ENCODE measurements around the gene GNAL. TPM values are rescaled to one million over a fixed set of nuclear protein-coding genes. Genes with fewer than 3 reads are reported as not detected.
"Not testable (repeated sequence)": the region's sequence is repeated elsewhere in the genome, so short reads cannot be mapped to it uniquely, and the experiment has no call there.

The GNAL gene
- total RNA-seq, 1 donor from 2014 or later, result 9.7 TPM

- Mint-ChIP-seq H3K4me1 (ENCODE audit: unreplicated experiment) (peaks cover 5% of the 10 kb centered on the region), H3K36me3 (ENCODE audit: low read depth, unreplicated experiment) (no peaks in the 10 kb centered on the region), H3K27me3 (ENCODE audit: unreplicated experiment) (peaks cover 2% of the 10 kb centered on the region), H3K9me3 (ENCODE audit: unreplicated experiment) (no peaks in the 10 kb centered on the region), H3K27ac (ENCODE audit: unreplicated experiment) (no peak overlapping the region), H3K4me3 (ENCODE audit: unreplicated experiment) (no peak overlapping the region)
- no peak for DNase-seq (ENCODE audit: low spot score)
- TF ChIP-seq, protein P1, sequence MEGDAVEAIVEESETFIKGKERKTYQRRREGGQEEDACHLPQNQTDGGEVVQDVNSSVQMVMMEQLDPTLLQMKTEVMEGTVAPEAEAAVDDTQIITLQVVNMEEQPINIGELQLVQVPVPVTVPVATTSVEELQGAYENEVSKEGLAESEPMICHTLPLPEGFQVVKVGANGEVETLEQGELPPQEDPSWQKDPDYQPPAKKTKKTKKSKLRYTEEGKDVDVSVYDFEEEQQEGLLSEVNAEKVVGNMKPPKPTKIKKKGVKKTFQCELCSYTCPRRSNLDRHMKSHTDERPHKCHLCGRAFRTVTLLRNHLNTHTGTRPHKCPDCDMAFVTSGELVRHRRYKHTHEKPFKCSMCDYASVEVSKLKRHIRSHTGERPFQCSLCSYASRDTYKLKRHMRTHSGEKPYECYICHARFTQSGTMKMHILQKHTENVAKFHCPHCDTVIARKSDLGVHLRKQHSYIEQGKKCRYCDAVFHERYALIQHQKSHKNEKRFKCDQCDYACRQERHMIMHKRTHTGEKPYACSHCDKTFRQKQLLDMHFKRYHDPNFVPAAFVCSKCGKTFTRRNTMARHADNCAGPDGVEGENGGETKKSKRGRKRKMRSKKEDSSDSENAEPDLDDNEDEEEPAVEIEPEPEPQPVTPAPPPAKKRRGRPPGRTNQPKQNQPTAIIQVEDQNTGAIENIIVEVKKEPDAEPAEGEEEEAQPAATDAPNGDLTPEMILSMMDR (IDR thresholded peaks at IDR 0.05; ENCODE audit: unreplicated experiment), result no peak
Measured at GRCh38 chr18:11696451-11696850, 7.4 kb downstream of the GNAL start.

- Mint-ChIP-seq H3K4me1 (ENCODE audit: unreplicated experiment) (peaks cover 5% of the 10 kb centered on the region), H3K27ac (ENCODE audit: unreplicated experiment) (no peak overlapping the region), H3K36me3 (ENCODE audit: low read depth, unreplicated experiment) (no peaks in the 10 kb centered on the region), H3K27me3 (ENCODE audit: unreplicated experiment) (no peaks in the 10 kb centered on the region), H3K9me3 (ENCODE audit: unreplicated experiment) (no peaks in the 10 kb centered on the region), H3K4me3 (ENCODE audit: unreplicated experiment) (no peak overlapping the region)
- TF ChIP-seq, protein P1 (IDR thresholded peaks at IDR 0.05; ENCODE audit: unreplicated experiment), result no peak
- no peak for DNase-seq (ENCODE audit: low spot score)
Measured at GRCh38 chr18:11700876-11701275, 11.8 kb downstream of the GNAL start.

- Mint-ChIP-seq H3K4me1 (ENCODE audit: unreplicated experiment) (no peaks in the 10 kb centered on the region), H3K4me3 (ENCODE audit: unreplicated experiment) (no peak overlapping the region), H3K27me3 (ENCODE audit: unreplicated experiment) (no peaks in the 10 kb centered on the region), H3K27ac (ENCODE audit: unreplicated experiment) (no peak overlapping the region), H3K9me3 (ENCODE audit: unreplicated experiment) (no peaks in the 10 kb centered on the region), H3K36me3 (ENCODE audit: low read depth, unreplicated experiment) (peaks cover 5% of the 10 kb centered on the region)
- TF ChIP-seq, protein P1 (IDR thresholded peaks at IDR 0.05; ENCODE audit: unreplicated experiment), result no peak
- DNase-seq (ENCODE audit: low spot score), result no peak
Measured at GRCh38 chr18:11710578-11710977, 21.5 kb downstream of the GNAL start.

GRCh38 chr18:11713756-11714155, 24.7 kb downstream of the GNAL start:
- TF ChIP-seq, protein P1 (IDR thresholded peaks at IDR 0.05; ENCODE audit: unreplicated experiment), result no peak
- Mint-ChIP-seq H3K36me3 (ENCODE audit: low read depth, unreplicated experiment) (peaks cover 5% of the 10 kb centered on the region), H3K9me3 (ENCODE audit: unreplicated experiment) (no peaks in the 10 kb centered on the region), H3K27ac (ENCODE audit: unreplicated experiment) (no peak overlapping the region), H3K4me1 (ENCODE audit: unreplicated experiment) (no peaks in the 10 kb centered on the region), H3K27me3 (ENCODE audit: unreplicated experiment) (no peaks in the 10 kb centered on the region), H3K4me3 (ENCODE audit: unreplicated experiment) (no peak overlapping the region)
- DNase-seq (ENCODE audit: low spot score), result no peak

DNA sequence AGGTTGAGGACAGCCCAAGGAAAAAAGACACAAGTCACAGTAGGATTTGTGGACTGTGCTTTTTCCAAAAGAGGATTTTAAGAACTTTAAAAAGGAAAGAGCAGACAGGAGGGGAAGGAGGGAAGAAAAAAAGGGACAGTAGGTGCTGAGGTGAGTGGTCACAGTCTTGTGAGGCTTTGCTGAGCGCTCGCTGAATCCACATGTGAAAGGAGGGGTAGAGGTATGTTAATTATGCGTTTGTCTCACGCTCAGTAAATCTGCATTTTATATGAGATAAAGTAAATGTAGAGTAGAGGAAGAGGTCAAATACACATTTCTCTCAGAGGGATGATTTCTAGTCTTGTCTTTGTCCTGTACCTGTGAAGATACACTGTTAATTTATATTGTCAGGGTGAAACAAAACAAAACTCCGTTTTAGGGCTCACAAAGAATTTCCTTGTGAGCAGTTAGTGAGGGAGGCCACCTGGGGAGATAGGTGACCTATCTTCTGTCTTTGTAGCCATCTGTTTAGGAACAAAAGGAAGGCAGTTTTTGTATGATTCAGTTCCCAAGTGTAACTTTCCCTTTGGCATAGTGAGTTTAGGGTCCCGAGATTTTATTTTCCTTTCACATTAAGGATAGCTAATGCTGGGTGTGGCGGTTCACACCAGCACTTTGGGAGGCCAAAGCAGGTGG, 25.3 kb downstream of the GNAL start:
- DNase-seq (ENCODE audit: low spot score), result no peak
- Mint-ChIP-seq H3K27ac (ENCODE audit: unreplicated experiment) (no peak overlapping the region), H3K4me3 (ENCODE audit: unreplicated experiment) (no peak overlapping the region)

DNA sequence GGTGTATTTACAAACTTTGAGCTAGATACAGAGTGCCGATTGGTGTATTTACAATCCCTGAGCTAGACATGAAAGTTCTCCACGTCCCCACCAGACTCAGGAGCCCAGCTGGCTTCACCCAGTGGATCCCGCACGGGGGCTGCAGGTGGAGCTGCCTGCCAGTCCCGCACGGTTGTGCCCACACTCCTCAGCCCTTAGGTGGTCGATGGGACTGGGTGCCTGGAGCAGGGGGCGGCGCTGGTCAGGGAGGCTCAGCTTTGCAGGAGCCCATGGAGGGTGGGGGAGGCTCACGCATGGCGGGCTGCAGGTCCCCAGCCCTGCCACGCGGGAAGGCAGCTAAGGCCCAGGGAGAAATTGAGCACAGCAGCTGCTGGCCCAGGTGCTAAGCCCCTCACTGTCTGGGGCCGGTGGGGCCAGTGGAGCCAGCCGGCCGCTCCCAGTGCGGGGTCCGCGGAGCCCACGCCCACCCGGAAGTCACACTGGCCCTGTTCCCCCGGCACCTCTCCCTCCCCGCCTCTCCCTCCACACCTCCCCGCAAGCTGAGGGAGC, 27.8 kb downstream of the GNAL start:
- H3K4me3 Mint-ChIP-seq (ENCODE audit: unreplicated experiment); H3K27me3 Mint-ChIP-seq (ENCODE audit: unreplicated experiment); H3K27ac Mint-ChIP-seq (ENCODE audit: unreplicated experiment); H3K4me1 Mint-ChIP-seq (ENCODE audit: unreplicated experiment); H3K9me3 Mint-ChIP-seq (ENCODE audit: unreplicated experiment); H3K36me3 Mint-ChIP-seq (ENCODE audit: low read depth, unreplicated experiment); DNase-seq (ENCODE audit: low spot score): not testable (repeated sequence)

More for the DNA sequence above, 25.3 kb downstream of the GNAL start:
- peaks cover 5% of the 10 kb centered on the region for H3K36me3 Mint-ChIP-seq (ENCODE audit: low read depth, unreplicated experiment)
- no peaks in the 10 kb centered on the region for H3K9me3 Mint-ChIP-seq (ENCODE audit: unreplicated experiment)
- H3K4me1 Mint-ChIP-seq (ENCODE audit: unreplicated experiment), result no peaks in the 10 kb centered on the region
- TF ChIP-seq, protein P1 (IDR thresholded peaks at IDR 0.05; ENCODE audit: unreplicated experiment), result no peak
- no peaks in the 10 kb centered on the region for H3K27me3 Mint-ChIP-seq (ENCODE audit: unreplicated experiment)

Measured in endothelial cell (in vitro differentiated cells).